Ectodermal cell (in vitro differentiated cells): ENCODE data around the gene ZHX3.

Experiments used
- H3K27ac ChIP-seq: 2 replicates; pipeline ENCODE4 v1.7.0; 2013; ENCODE audit warnings: mild to moderate bottlenecking, low read depth, low read length; ENCODE audit not compliant: insufficient read depth, poor library complexity, severe bottlenecking
- H3K27me3 ChIP-seq: 2 replicates; pipeline ENCODE4 v1.7.0; 2013; ENCODE audit warnings: mild to moderate bottlenecking, low read length; ENCODE audit not compliant: insufficient read depth, control insufficient read depth, poor library complexity, severe bottlenecking
- H3K36me3 ChIP-seq: one replicate; pipeline ENCODE4 v1.7.0; 2013; ENCODE audit warnings: low read length; ENCODE audit not compliant: control insufficient read depth, insufficient read depth
- H3K4me1 ChIP-seq: one replicate; pipeline ENCODE4 v1.7.0; 2013; ENCODE audit warnings: low read length; ENCODE audit not compliant: control insufficient read depth, insufficient read depth
- H3K4me3 ChIP-seq: 2 replicates; pipeline ENCODE4 v1.7.0; 2013; ENCODE audit warnings: low read depth, low read length, control low read depth; ENCODE audit not compliant: insufficient read depth
- H3K9me3 ChIP-seq: 2 replicates; pipeline ENCODE4 v1.7.0; 2013; ENCODE audit warnings: mild to moderate bottlenecking, low read length, moderate library complexity; ENCODE audit not compliant: control insufficient read depth
- WGBS, 2 experiments: methylation state at CpG; one replicate each; pipeline ENCODE4 v1.1.7; 2013; ENCODE audit warnings: missing lambda C conversion rate in 2 of 2; 5-methylcytosine and 5-hydroxymethylcytosine counted together

ZHX3 gene

GRCh38 chr20:41167481-41168253 is 149.9 kb downstream of the ZHX3 start:
- H3K27ac ChIP-seq, result no peak overlapping the region
- H3K36me3 ChIP-seq, result peaks cover 85% of the 10 kb centered on the region
- WGBS, 2 experiments, result 92 to 95% methylated on average over 11 of the region's 11 CpGs
- H3K27me3 ChIP-seq, result no peaks in the 10 kb centered on the region
- no peaks in the 10 kb centered on the region for H3K4me1 ChIP-seq
- no peak overlapping the region for H3K4me3 ChIP-seq
- no peaks in the 10 kb centered on the region for H3K9me3 ChIP-seq

DNA sequence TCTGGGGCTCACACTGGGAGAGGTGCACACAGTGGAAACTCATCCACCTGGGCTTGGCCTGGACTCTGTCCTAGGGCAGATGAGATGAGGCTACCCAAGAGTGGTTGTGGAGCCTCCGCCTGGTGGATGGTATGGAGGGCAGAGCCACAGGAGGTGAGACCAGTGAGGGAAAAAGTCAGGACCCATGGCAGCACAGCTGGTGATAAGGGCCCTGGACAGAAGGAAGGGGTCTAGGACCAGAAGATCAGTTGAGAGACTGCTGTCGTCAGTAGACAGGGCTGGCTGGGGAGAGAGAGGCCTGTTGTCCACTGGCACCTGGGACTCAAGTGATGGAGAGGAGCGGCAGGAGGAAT is 150.4 kb downstream of the ZHX3 start:
- no peaks in the 10 kb centered on the region for H3K9me3 ChIP-seq

GRCh38 chr20:41166201-41167117 is 151.1 kb downstream of the ZHX3 start:
- Histone ChIP-seq H3K4me3 (no peak overlapping the region), H3K36me3 (peaks cover 88% of the 10 kb centered on the region), H3K27ac (no peak overlapping the region), H3K9me3 (no peaks in the 10 kb centered on the region), H3K27me3 (no peaks in the 10 kb centered on the region), H3K4me1 (no peaks in the 10 kb centered on the region)
- 94 to 96% methylated on average over 27 of the region's 27 CpGs for WGBS, 2 experiments

More for the DNA sequence above, 150.4 kb downstream of the ZHX3 start:
- Histone ChIP-seq H3K36me3 (peaks cover 84% of the 10 kb centered on the region), H3K4me3 (no peak overlapping the region), H3K4me1 (no peaks in the 10 kb centered on the region), H3K27me3 (no peaks in the 10 kb centered on the region), H3K27ac (no peak overlapping the region)
- 92 to 93% methylated on average over 3 of the region's 3 CpGs for WGBS, 2 experiments

- Histone ChIP-seq H3K36me3 (peaks cover 80% of the 10 kb centered on the region), H3K27ac (no peak overlapping the region), H3K4me3 (no peak overlapping the region), H3K4me1 (no peaks in the 10 kb centered on the region), H3K27me3 (no peaks in the 10 kb centered on the region), H3K9me3 (no peaks in the 10 kb centered on the region)
- WGBS, 2 experiments, result 95 to 96% methylated on average over 24 of the region's 24 CpGs
Observed at GRCh38 chr20:41165001-41165882, 152.3 kb downstream of the ZHX3 start.

GRCh38 chr20:41163821-41164220 is 153.7 kb downstream of the ZHX3 start:
- Histone ChIP-seq H3K36me3 (peaks cover 77% of the 10 kb centered on the region), H3K4me3 (no peak overlapping the region), H3K4me1 (no peaks in the 10 kb centered on the region), H3K27me3 (no peaks in the 10 kb centered on the region), H3K27ac (no peak overlapping the region), H3K9me3 (no peaks in the 10 kb centered on the region)
- 93 to 97% methylated on average over 11 of the region's 11 CpGs for WGBS, 2 experiments

DNA sequence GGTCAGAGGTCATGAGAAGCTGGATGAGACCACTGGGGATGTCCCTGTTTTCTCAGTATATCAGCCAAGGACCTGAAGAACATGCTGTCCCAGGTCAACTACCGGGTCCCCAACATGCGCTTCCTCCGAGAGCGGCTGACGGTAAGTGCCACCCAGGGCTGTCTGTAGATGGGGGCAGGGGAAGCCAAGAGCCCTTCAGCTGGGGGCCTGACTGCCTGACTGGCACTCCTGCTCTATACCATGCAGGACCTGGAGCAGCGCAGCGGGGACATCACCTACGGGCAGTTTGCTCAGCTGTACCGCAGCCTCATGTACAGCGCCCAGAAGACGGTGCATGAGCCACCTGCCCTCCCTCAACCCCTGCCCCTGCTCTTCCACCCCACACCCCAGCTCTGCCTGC is 155.1 kb downstream of the ZHX3 start:
- H3K27me3 ChIP-seq, result no peaks in the 10 kb centered on the region
- 95 to 97% methylated on average over 11 of the region's 11 CpGs for WGBS, 2 experiments
- no peak overlapping the region for H3K4me3 ChIP-seq
- H3K36me3 ChIP-seq, result peaks cover 67% of the 10 kb centered on the region
- H3K27ac ChIP-seq, result no peak overlapping the region
- H3K4me1 ChIP-seq, result peaks cover 7% of the 10 kb centered on the region
- H3K9me3 ChIP-seq, result no peaks in the 10 kb centered on the region

DNA sequence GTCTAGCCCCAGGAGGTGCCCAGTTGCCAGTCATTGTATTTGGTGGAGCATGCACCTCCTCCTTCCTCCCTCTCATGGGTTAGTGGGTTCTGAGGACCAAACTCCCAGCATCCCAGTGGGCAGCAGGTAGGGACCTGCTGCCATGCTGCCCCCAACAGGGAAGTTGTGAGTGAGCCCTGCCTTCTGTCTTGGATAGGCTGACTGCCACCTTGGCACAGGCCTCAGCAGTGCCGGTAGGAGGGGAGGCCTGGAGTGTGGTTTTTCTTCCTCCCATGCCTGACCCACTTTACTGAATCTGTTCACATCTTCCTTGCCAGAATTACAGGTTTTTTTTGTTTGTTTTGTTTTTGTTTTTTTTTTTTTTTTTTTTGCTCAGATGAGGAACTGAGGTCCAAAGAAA is 155.6 kb downstream of the ZHX3 start:
- peaks cover 63% of the 10 kb centered on the region for H3K36me3 ChIP-seq
- H3K27ac ChIP-seq, result no peak overlapping the region
- no peaks in the 10 kb centered on the region for H3K9me3 ChIP-seq
- WGBS, 2 experiments, result 100% methylated on average over 1 of the region's 1 CpG
- no peaks in the 10 kb centered on the region for H3K27me3 ChIP-seq
- H3K4me3 ChIP-seq, result no peak overlapping the region
- peaks cover 7% of the 10 kb centered on the region for H3K4me1 ChIP-seq

- Histone ChIP-seq H3K9me3 (no peaks in the 10 kb centered on the region), H3K27me3 (no peaks in the 10 kb centered on the region), H3K27ac (no peak overlapping the region), H3K36me3 (peaks cover 51% of the 10 kb centered on the region), H3K4me3 (no peak overlapping the region), H3K4me1 (peaks cover 9% of the 10 kb centered on the region)
- WGBS, 2 experiments, result 94 to 95% methylated on average over 2 of the region's 2 CpGs
Observed at GRCh38 chr20:41160686-41161085, 156.8 kb downstream of the ZHX3 start.

DNA sequence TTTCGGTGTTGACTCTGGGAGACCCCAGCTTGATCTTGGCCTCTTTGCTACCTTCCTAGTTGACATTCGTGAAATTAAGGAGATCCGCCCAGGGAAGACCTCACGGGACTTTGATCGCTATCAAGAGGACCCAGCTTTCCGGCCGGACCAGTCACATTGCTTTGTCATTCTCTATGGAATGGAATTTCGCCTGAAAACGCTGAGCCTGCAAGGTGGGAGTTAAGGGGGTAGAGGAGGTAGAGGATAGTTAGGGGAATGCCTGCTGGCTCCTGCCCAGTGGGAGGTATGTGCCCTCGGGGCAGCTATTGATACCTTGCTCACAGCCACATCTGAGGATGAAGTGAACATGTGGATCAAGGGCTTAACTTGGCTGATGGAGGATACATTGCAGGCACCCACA is 158.0 kb downstream of the ZHX3 start:
- peaks cover 40% of the 10 kb centered on the region for H3K36me3 ChIP-seq
- WGBS, 2 experiments, result 93 to 94% methylated on average over 10 of the region's 10 CpGs
- no peaks in the 10 kb centered on the region for H3K9me3 ChIP-seq
- no peaks in the 10 kb centered on the region for H3K27me3 ChIP-seq
- H3K4me3 ChIP-seq, result no peak overlapping the region
- no peak overlapping the region for H3K27ac ChIP-seq
- H3K4me1 ChIP-seq, result peaks cover 17% of the 10 kb centered on the region
